Uterus (tissue), 4 donors: Measurements from ENCODE around the gene FOXA3. TPM values are rescaled to one million over a fixed set of nuclear protein-coding genes. Genes with fewer than 3 reads are reported as not detected.

Experiments
- DNase-seq, 2 donors: peaks; one replicate each; pipeline ENCODE4 v3.0.0-alpha.2; 2019 to 2020
- H3K27ac ChIP-seq, 2 donors: fragments of 200-600 bp; sonication (generic); 1 replicate in 1 of 2; 2 replicates in 1 of 2; pipeline ENCODE4 v1.5.1; 2016 to 2018
- H3K27me3 ChIP-seq, 2 donors: fragments of 200-600 bp; sonication (generic); one replicate each; pipeline ENCODE4 v1.5.1; 2018 to 2019; ENCODE audit warnings: control low read depth in 1 of 2
- H3K36me3 ChIP-seq, 2 donors: fragments of 200-600 bp; sonication (generic); one replicate each; pipeline ENCODE4 v1.5.1; 2019; ENCODE audit warnings: control low read depth in 1 of 2
- H3K4me1 ChIP-seq, 2 donors: fragments of 200-600 bp; sonication (generic); one replicate each; pipeline ENCODE4 v1.5.1; 2018 to 2019; ENCODE audit warnings: control low read depth in 1 of 2
- H3K4me3 ChIP-seq, 2 donors: fragments of 200-600 bp; sonication (generic); 1 replicate in 1 of 2; 2 replicates in 1 of 2; pipeline ENCODE4 v1.5.1; 2018 to 2019; ENCODE audit warnings: mild to moderate bottlenecking in 1 of 2
- H3K9me3 ChIP-seq, 2 donors: fragments of 200-600 bp; sonication (generic); one replicate each; pipeline ENCODE4 v1.5.1; 2019; ENCODE audit warnings: control low read depth in 1 of 2
- POLR2A ChIP-seq, 2 donors: fragments of 450-650 bp; IDR thresholded peaks; one replicate each; pipeline ENCODE4 v1.6.1; 2016; ENCODE audit warnings: antibody characterized with exemption in 2 of 2, mild to moderate bottlenecking in 1 of 2, moderate library complexity in 1 of 2
- intact Hi-C: fragments of 100-400 bp; cut with DNase I; formaldehyde crosslinking; loops from one replicate; pipeline ENCODE4 v1.15.1; 2023; ENCODE audit warnings: low total_unique reads
- total RNA-seq, 4 donors: library from RNA; depleted of rRNA in 3 of 4; stranded (reverse); fragments of >200 nt in 3 of 4; gene quantifications; one replicate each; pipeline versions ENCODE4 v1.1.0 to v1.2.4, GENCODE V29; 2014 to 2023
- TF ChIP-seq, protein P1 (sequence below), 4 experiments: fragments of 200-600 bp in 2 of 4; fragments of 450-650 bp in 2 of 4; sonication (generic) in 2 of 4; IDR thresholded peaks; one replicate each; pipeline ENCODE4 v1.5.1; 2016 to 2019; ENCODE audit warnings: antibody characterized with exemption in 4 of 4, mild to moderate bottlenecking in 2 of 4, moderate library complexity in 1 of 4
- donor health status: DM: yes; HTN: yes; CAD: no.

Gene FOXA3
- total RNA-seq, 4 donors from 2014 or later: not detected

DNA sequence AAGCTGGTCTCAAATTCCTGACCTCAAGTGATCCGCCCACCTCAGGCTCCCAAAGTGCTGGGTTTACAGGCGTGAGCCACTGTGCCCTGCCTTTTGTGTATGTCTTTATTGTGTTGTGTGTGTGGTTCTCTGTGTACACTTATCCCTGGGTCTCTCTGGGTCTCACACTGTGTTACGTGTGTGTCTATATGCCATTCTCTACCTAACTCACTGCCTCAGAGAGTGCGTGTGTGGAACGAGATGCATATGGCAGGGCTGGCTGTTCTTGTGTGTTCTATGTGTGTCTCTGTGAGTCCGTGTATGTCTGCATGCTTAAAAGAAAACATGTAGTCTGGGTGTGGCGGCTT, 10.5 kb downstream of the FOXA3 start:
- H3K4me1 ChIP-seq: no peaks in the 10 kb centered on the region
- H3K36me3 ChIP-seq: no peaks in the 10 kb centered on the region
- H3K27me3 ChIP-seq: no peaks in the 10 kb centered on the region
- intact Hi-C loops: no loop called here
- H3K9me3 ChIP-seq: no peaks in the 10 kb centered on the region
- TF ChIP-seq POLR2A (IDR thresholded peaks at IDR 0.05): no peak
- TF ChIP-seq, protein P1, sequence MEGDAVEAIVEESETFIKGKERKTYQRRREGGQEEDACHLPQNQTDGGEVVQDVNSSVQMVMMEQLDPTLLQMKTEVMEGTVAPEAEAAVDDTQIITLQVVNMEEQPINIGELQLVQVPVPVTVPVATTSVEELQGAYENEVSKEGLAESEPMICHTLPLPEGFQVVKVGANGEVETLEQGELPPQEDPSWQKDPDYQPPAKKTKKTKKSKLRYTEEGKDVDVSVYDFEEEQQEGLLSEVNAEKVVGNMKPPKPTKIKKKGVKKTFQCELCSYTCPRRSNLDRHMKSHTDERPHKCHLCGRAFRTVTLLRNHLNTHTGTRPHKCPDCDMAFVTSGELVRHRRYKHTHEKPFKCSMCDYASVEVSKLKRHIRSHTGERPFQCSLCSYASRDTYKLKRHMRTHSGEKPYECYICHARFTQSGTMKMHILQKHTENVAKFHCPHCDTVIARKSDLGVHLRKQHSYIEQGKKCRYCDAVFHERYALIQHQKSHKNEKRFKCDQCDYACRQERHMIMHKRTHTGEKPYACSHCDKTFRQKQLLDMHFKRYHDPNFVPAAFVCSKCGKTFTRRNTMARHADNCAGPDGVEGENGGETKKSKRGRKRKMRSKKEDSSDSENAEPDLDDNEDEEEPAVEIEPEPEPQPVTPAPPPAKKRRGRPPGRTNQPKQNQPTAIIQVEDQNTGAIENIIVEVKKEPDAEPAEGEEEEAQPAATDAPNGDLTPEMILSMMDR (IDR thresholded peaks at IDR 0.05): no peak
- no peak overlapping the region for H3K4me3 ChIP-seq
- DNase-seq: no peak
- H3K27ac ChIP-seq: no peak overlapping the region

DNA sequence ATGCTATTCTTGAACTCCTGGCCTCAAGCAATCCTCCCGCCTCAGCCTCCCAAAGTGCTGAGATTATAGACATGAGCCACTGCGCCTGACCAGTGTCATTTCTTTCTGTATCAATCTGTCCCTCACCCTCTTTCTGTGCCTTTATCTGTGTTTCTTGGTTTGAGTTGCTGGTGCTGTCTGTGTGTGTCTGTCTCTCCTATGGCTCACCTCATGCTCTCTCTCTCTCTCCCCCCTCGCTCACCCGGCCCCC, 12.0 kb downstream of the FOXA3 start:
- H3K27me3 ChIP-seq: no peaks in the 10 kb centered on the region
- no peak for DNase-seq
- TF ChIP-seq POLR2A (IDR thresholded peaks at IDR 0.05): no peak
- TF ChIP-seq, protein P1 (IDR thresholded peaks at IDR 0.05): no peak
- no peaks in the 10 kb centered on the region for H3K4me1 ChIP-seq
- H3K27ac ChIP-seq: peak overlapping the region in 1 of 2 donors; percentile 33
- intact Hi-C loops: no loop called here
- H3K9me3 ChIP-seq: no peaks in the 10 kb centered on the region
- no peak overlapping the region for H3K4me3 ChIP-seq
- H3K36me3 ChIP-seq: no peaks in the 10 kb centered on the region

DNA sequence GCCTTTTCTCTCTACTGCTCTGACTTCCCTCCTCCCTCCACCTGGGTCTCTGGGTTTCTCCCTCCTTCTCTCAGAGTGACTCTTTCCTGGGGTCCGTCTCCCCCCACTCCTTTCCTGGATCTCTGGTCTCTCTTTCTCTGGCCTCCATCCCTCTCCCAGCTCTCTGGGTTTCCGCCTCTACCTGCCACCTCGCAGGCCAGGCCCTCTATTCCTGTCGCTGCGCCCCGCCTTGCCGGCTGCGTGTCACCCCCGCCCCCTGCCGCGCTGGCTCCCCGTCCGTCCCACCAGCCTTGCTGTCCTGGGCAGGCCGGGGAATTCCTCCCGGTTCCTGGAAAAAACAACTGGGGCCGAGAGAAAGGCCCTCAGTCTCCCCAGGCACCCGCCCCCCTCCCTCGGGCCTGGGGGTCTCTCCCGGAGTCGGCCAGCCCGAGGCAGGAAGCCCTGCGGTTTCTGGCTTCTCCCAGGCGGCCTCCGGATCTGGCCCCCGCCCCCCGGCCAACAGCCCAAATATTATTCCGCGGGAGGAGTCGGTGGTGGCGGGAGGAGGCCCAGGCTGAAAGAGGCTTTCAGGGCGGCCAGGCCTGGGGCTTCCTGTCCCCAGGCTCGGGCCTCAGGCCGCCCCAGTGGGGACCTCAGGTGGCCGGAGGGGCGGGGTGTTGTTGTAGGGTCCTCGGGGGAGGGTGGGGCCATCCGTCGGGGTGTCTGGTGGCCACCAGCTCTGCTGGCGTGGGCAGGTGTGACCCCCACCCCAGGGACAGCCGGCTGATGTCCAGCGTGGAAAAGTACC, 12.5 kb downstream of the FOXA3 start:
- Histone ChIP-seq H3K4me1 (no peaks in the 10 kb centered on the region), H3K27me3 (no peaks in the 10 kb centered on the region), H3K36me3 (no peaks in the 10 kb centered on the region), H3K27ac (peak overlapping the region; percentile 33 to 50), H3K4me3 (peak overlapping the region in 1 of 2 donors; percentile 6), H3K9me3 (no peaks in the 10 kb centered on the region)
- TF ChIP-seq POLR2A (IDR thresholded peaks at IDR 0.05): no peak
- TF ChIP-seq, protein P1 (IDR thresholded peaks at IDR 0.05): no peak
- intact Hi-C loops: no loop called here
- no peak for DNase-seq

DNA sequence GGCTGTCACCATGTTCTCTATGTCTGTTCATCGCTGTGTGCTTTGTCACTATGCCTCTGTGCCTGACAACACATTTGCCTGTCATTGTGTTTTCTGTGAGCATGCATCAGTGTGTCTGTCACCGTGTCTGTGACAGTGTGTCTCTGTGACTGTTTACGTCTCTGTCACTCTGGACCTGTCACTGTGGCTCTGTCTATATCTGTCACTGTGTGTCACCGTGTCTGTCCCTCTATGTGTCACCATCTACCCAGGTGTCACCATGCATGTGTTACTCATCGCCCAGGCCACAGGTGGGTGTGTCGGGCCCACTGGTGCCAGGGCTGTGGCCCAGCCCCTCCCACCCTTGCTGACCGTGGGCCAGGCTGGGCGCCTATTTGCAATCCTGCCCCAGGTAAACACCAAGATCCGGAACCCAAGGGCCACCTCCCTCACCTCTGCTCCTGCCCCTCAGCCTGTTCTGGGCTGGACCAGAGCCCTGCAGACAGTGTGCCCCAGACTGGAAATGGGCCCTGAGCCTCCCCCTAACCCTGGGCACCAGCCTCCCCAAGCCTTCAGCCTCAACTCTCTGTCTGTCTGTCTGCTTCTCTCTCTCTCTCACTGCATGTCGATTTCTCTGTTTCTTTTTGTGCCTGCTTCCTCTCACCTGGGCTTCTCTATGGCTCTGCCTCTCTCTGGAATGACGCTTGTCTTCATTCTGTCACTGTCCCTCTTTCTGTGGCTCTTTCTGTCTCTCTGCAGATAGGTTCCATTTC, 14.1 kb downstream of the FOXA3 start:
- DNase-seq: no peak
- TF ChIP-seq, protein P1 (IDR thresholded peaks at IDR 0.05): no peak
- no peak for TF ChIP-seq POLR2A (IDR thresholded peaks at IDR 0.05)
- Histone ChIP-seq H3K4me1 (peaks cover 6 to 7% of the 10 kb centered on the region in 2 donors), H3K4me3 (no peak overlapping the region), H3K36me3 (no peaks in the 10 kb centered on the region), H3K27me3 (no peaks in the 10 kb centered on the region), H3K27ac (no peak overlapping the region), H3K9me3 (no peaks in the 10 kb centered on the region)
- intact Hi-C loops: no loop called here

DNA sequence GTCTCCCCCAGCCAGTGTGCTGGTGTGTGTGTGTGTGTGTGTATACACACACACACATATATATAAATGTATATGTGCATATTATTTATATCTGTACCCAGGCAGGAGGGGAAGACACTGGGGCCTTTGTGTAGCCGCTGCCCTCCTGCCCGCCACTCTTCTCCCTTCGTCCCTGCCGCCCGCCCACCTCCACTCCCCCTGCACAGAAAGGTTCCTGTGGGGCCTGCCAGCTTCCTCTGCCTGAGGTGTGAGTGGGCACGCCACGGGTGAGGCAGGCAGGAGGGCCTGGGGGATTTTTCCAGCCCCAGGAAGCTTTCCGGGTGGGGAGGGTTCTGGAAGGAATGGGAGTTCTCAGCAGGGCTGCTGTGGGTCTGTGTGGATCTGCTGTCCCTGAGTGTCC, 14.9 kb downstream of the FOXA3 start:
- no peak for DNase-seq
- no peak overlapping the region for H3K4me3 ChIP-seq
- intact Hi-C loops: no loop called here
- TF ChIP-seq, protein P1 (IDR thresholded peaks at IDR 0.05): no peak
- TF ChIP-seq POLR2A (IDR thresholded peaks at IDR 0.05): no peak
- H3K4me1 ChIP-seq: peaks cover 7 to 15% of the 10 kb centered on the region in 2 donors
- H3K27ac ChIP-seq: no peak overlapping the region
- no peaks in the 10 kb centered on the region for H3K36me3 ChIP-seq
- no peaks in the 10 kb centered on the region for H3K27me3 ChIP-seq
- no peaks in the 10 kb centered on the region for H3K9me3 ChIP-seq
